Neural cell (in vitro differentiated cells): ENCODE measurements around the gene BTN2A1. TPM values are rescaled to one million over a fixed set of nuclear protein-coding genes. Genes with fewer than 3 reads are reported as not detected.

ENCODE experiments used
- H2AFZ ChIP-seq: fragments of 200-600, 300-800 bp; sonication (generic), shearing (Covaris generic); 2 replicates; pipeline ENCODE4 v1.6.0; 2014; ENCODE audit warnings: low read depth, mild to moderate bottlenecking, antibody characterized with exemption, low read length, moderate library complexity
- H3F3A ChIP-seq: fragments of 200-600 bp; shearing (Covaris generic); 2 replicates; pipeline ENCODE4 v1.6.1; 2016; ENCODE audit warnings: mild to moderate bottlenecking, moderate library complexity, mixed read lengths, antibody characterized with exemption, low read length; ENCODE audit not compliant: insufficient read depth, poor library complexity, severe bottlenecking
- H3K27ac ChIP-seq: fragments of 200-600, 300-800 bp; sonication (generic), shearing (Covaris generic); 2 replicates; pipeline ENCODE4 v1.5.1; 2014; ENCODE audit warnings: mild to moderate bottlenecking, low read length, moderate library complexity
- H3K27me3 ChIP-seq: fragments of 300-800, 200-600 bp; sonication (generic), shearing (Covaris generic); 2 replicates; pipeline ENCODE4 v1.6.0; 2014; ENCODE audit warnings: mild to moderate bottlenecking, low read depth, low read length, moderate library complexity; ENCODE audit not compliant: insufficient read depth
- H3K36me3 ChIP-seq: fragments of 300-800, 200-600 bp; sonication (generic), shearing (Covaris generic); 2 replicates; pipeline ENCODE4 v1.5.1; 2014; ENCODE audit warnings: mild to moderate bottlenecking, antibody characterized with exemption, low read length, moderate library complexity; ENCODE audit not compliant: insufficient read depth
- H3K4me2 ChIP-seq: fragments of 300-800, 200-600 bp; sonication (generic), shearing (Covaris generic); 2 replicates; pipeline ENCODE4 v1.6.0; 2014; ENCODE audit warnings: mild to moderate bottlenecking, low read length
- H3K4me3 ChIP-seq: fragments of 300-800, 200-600 bp; sonication (generic), shearing (Covaris generic); 2 replicates; pipeline ENCODE4 v1.5.1; 2014; ENCODE audit warnings: mild to moderate bottlenecking, low read length, moderate library complexity
- H3K79me2 ChIP-seq: fragments of 200-600 bp; shearing (Covaris generic); replicated peaks from 2 replicates; pipeline ENCODE4 v1.6.0; 2014; ENCODE audit warnings: mild to moderate bottlenecking, low read length, moderate library complexity; ENCODE audit not compliant: insufficient read depth
- H3K9ac ChIP-seq: fragments of 300-800, 200-600 bp; sonication (generic), shearing (Covaris generic); 2 replicates; pipeline ENCODE4 v1.6.1; 2016; ENCODE audit warnings: mild to moderate bottlenecking, low read length, mixed read lengths
- H3K9me2 ChIP-seq: fragments of 200-600 bp; shearing (Covaris generic); 2 replicates; pipeline ENCODE4 v1.6.1; 2016; ENCODE audit warnings: mild to moderate bottlenecking, low read length, mixed read lengths; ENCODE audit not compliant: insufficient read depth
- H3K9me3 ChIP-seq: fragments of 200-600, 300-800 bp; sonication (generic), shearing (Covaris generic); 2 replicates; pipeline ENCODE4 v1.6.1; 2016; ENCODE audit warnings: mild to moderate bottlenecking, mixed run types, low read length, moderate library complexity, mixed read lengths
- H4K20me1 ChIP-seq: fragments of 200-600 bp; shearing (Covaris generic); 2 replicates; pipeline ENCODE4 v1.6.1; 2016; ENCODE audit warnings: mild to moderate bottlenecking, mixed run types; ENCODE audit not compliant: insufficient read depth
- EP300 ChIP-seq: fragments of 450-650 bp; conservative IDR thresholded peaks from 2 replicates; pipeline ENCODE4 v1.6.1; 2014; ENCODE audit warnings: antibody characterized with exemption, mild to moderate bottlenecking, moderate library complexity; ENCODE audit not compliant: poor library complexity, severe bottlenecking
- EZH2 ChIP-seq: fragments of 200-600, 300-800 bp; shearing (Covaris generic), sonication (generic); IDR thresholded peaks from 2 replicates; pipeline ENCODE4 v1.6.1; 2014; ENCODE audit warnings: antibody characterized with exemption, low read length, borderline replicate concordance, mild to moderate bottlenecking; ENCODE audit not compliant: insufficient read depth, poor library complexity, severe bottlenecking
- polyA plus RNA-seq: library from polyadenylated mRNA; depleted of rRNA; stranded (reverse); fragments of >200 nt; gene quantifications from 2 replicates; pipeline ENCODE4 v1.2.3, GENCODE V29; 2014
- small RNA-seq, 3 experiments: library from RNA; depleted of rRNA; stranded (forward); fragments of <200 nt; gene quantifications; one replicate each; pipeline ENCODE3, GENCODE V24; 2012

The BTN2A1 gene
- polyA plus RNA-seq, 1 donor from 2014 or later: 33.8 TPM

GRCh38 chr6:26516481-26517427 is 59.0 kb downstream of the BTN2A1 start:
- no peaks in the 10 kb centered on the region for H3K27me3 ChIP-seq
- no peak overlapping the region for H2AFZ ChIP-seq
- H3K9me3 ChIP-seq: no peaks in the 10 kb centered on the region
- no peaks in the 10 kb centered on the region for H3K9me2 ChIP-seq
- H3K9ac ChIP-seq: no peak overlapping the region
- no peaks in the 10 kb centered on the region for H3K36me3 ChIP-seq
- no peak overlapping the region for H3K27ac ChIP-seq
- H4K20me1 ChIP-seq: no peaks in the 10 kb centered on the region
- TF ChIP-seq EP300: no peak
- TF ChIP-seq EZH2: no peak
- no peaks in the 10 kb centered on the region for H3F3A ChIP-seq
- H3K4me2 ChIP-seq: no peak overlapping the region
- H3K79me2 ChIP-seq: no peaks in the 10 kb centered on the region
- H3K4me3 ChIP-seq: no peak overlapping the region

Small RNA genes lying within 50 kb of the gene (small RNA-seq; reads per million reads assigned to genes)
- gene RNU6-502P: 0 reads per million in 3 experiments

Other genes with a start within 250 kb of the BTN2A1 start
- 0.42 and 2.2 TPM in 2 replicates for gene BTN3A2, start 92.8 kb upstream of the BTN2A1 start, polyA plus RNA-seq
- gene BTN2A2, start 74.8 kb upstream of the BTN2A1 start, polyA plus RNA-seq: 3.2 and 3.8 TPM in 2 replicates
- gene BTN3A1, start 55.7 kb upstream of the BTN2A1 start, polyA plus RNA-seq: 31.3 and 38.2 TPM in 2 replicates
- gene BTN3A3, start 17.5 kb upstream of the BTN2A1 start, polyA plus RNA-seq: not detected in 2 replicates
- not detected in 2 replicates for gene BTN1A1, start 42.3 kb downstream of the BTN2A1 start, polyA plus RNA-seq
- 125 and 138 TPM in 2 replicates for gene HMGN4, start 80.4 kb downstream of the BTN2A1 start, polyA plus RNA-seq
- gene ABT1, start 139.0 kb downstream of the BTN2A1 start, polyA plus RNA-seq: 22.4 and 26.1 TPM in 2 replicates
- gene ZNF322, start 201.8 kb downstream of the BTN2A1 start, polyA plus RNA-seq: 29.4 and 31.7 TPM in 2 replicates